Measurements from ENCODE around the gene P2RY6.
A peak's percentile ranks its signal among the peaks of the same experiment; 100 is the strongest.

Gene P2RY6

GRCh38 chr11:73286240-73286810 lies 14.2 kb downstream of the P2RY6 start:
- H3K18ac ChIP-seq (ENCODE audit: low read length), result no peak overlapping the region
- H3K14ac ChIP-seq (ENCODE audit: low read length), result no peak overlapping the region
- no peak overlapping the region for H4K8ac ChIP-seq (ENCODE audit: low read depth, low read length)
- no peak overlapping the region for H2BK5ac ChIP-seq (ENCODE audit: low read length)
- no peak overlapping the region for H3K4me3 ChIP-seq (ENCODE audit: low read length in 2 of 2)
- no peak overlapping the region for H3K27ac ChIP-seq (replicated peaks; ENCODE audit: low read length)
- H3K9me3 ChIP-seq (replicated peaks in 1 of 2; ENCODE audit: control insufficient read depth in 2 of 2, insufficient read depth in 1 of 2, low read depth in 1 of 2, low read length in 2 of 2), result no peaks in the 10 kb centered on the region
- H3K36me3 ChIP-seq (replicated peaks in 1 of 2; ENCODE audit: control insufficient read depth in 2 of 2, insufficient read depth in 2 of 2, low read length in 2 of 2), result no peaks in the 10 kb centered on the region
- no peak for DNase-seq (ENCODE audit: low spot score)
- no peak overlapping the region for H3K4me2 ChIP-seq (ENCODE audit: insufficient read depth, low read length, poor library complexity, severe bottlenecking)
- H4K91ac ChIP-seq (ENCODE audit: low read depth, low read length, poor library complexity), result no peak overlapping the region
- peaks cover 7% of the 10 kb centered on the region in 2 donors for H3K4me1 ChIP-seq (ENCODE audit: control insufficient read depth in 2 of 2, insufficient read depth in 1 of 2, low read depth in 1 of 2, low read length in 2 of 2)
- no peak overlapping the region for H3K4ac ChIP-seq (ENCODE audit: low read length)
- no peak overlapping the region for H2BK12ac ChIP-seq (ENCODE audit: low read length)
- H3K9ac ChIP-seq (ENCODE audit: low read depth, low read length, poor library complexity), result no peak overlapping the region
- WGBS, 2 donors (ENCODE audit: extremely low coverage in 2 of 2, insufficient read length in 2 of 2, insufficient replicate concordance in 1 of 2), result no CpG with 5 or more reads among the region's 9 CpGs
- no peak overlapping the region for H2AK5ac ChIP-seq (ENCODE audit: low read depth, low read length)
- no peak overlapping the region for H2BK120ac ChIP-seq (ENCODE audit: low read depth, low read length)
- H2BK15ac ChIP-seq (ENCODE audit: low read length), result no peak overlapping the region
- no peaks in the 10 kb centered on the region for H3K79me1 ChIP-seq (ENCODE audit: low read depth, low read length)
- H3K23ac ChIP-seq (ENCODE audit: low read depth, low read length, poor library complexity), result no peak overlapping the region
- no peak overlapping the region for H2AFZ ChIP-seq (ENCODE audit: low read length)
- H3K27me3 ChIP-seq (ENCODE audit: control insufficient read depth in 3 of 3, insufficient read depth in 3 of 3, low read depth in 1 of 3, low read length in 3 of 3), result peaks cover 0 to 14% (median 0%) of the 10 kb centered on the region in 3 experiments

- no peaks in the 10 kb centered on the region for H3K79me1 ChIP-seq (ENCODE audit: low read depth, low read length)
- no peak overlapping the region for H2BK15ac ChIP-seq (ENCODE audit: low read length)
- H2AFZ ChIP-seq (ENCODE audit: low read length), result no peak overlapping the region
- no peaks in the 10 kb centered on the region for H3K9me3 ChIP-seq (replicated peaks in 1 of 2; ENCODE audit: control insufficient read depth in 2 of 2, insufficient read depth in 1 of 2, low read depth in 1 of 2, low read length in 2 of 2)
- H2AK5ac ChIP-seq (ENCODE audit: low read depth, low read length), result no peak overlapping the region
- H3K27me3 ChIP-seq (ENCODE audit: control insufficient read depth in 3 of 3, insufficient read depth in 3 of 3, low read depth in 1 of 3, low read length in 3 of 3), result peaks cover 0 to 14% (median 0%) of the 10 kb centered on the region in 3 experiments
- no CpG with 5 or more reads among the region's 10 CpGs for WGBS, 2 donors (ENCODE audit: extremely low coverage in 2 of 2, insufficient read length in 2 of 2, insufficient replicate concordance in 1 of 2)
- H3K36me3 ChIP-seq (replicated peaks in 1 of 2; ENCODE audit: control insufficient read depth in 2 of 2, insufficient read depth in 2 of 2, low read length in 2 of 2), result no peaks in the 10 kb centered on the region
- H3K23ac ChIP-seq (ENCODE audit: low read depth, low read length, poor library complexity), result peak overlapping the region; percentile 20
- no peak overlapping the region for H3K27ac ChIP-seq (replicated peaks; ENCODE audit: low read length)
- H2BK5ac ChIP-seq (ENCODE audit: low read length), result no peak overlapping the region
- H3K4ac ChIP-seq (ENCODE audit: low read length), result no peak overlapping the region
- H3K4me3 ChIP-seq (ENCODE audit: low read length in 2 of 2), result no peak overlapping the region
- no peak overlapping the region for H3K14ac ChIP-seq (ENCODE audit: low read length)
- H4K91ac ChIP-seq (ENCODE audit: low read depth, low read length, poor library complexity), result no peak overlapping the region
- no peak overlapping the region for H2BK12ac ChIP-seq (ENCODE audit: low read length)
- H2BK120ac ChIP-seq (ENCODE audit: low read depth, low read length), result peak overlapping the region; percentile 20
- peak overlapping the region; percentile 65 for H3K9ac ChIP-seq (ENCODE audit: low read depth, low read length, poor library complexity)
- H3K18ac ChIP-seq (ENCODE audit: low read length), result peak overlapping the region; percentile 13
- H3K4me2 ChIP-seq (ENCODE audit: insufficient read depth, low read length, poor library complexity, severe bottlenecking), result no peak overlapping the region
- peaks cover 9 to 12% of the 10 kb centered on the region in 2 donors for H3K4me1 ChIP-seq (ENCODE audit: control insufficient read depth in 2 of 2, insufficient read depth in 1 of 2, low read depth in 1 of 2, low read length in 2 of 2)
- no peak for DNase-seq (ENCODE audit: low spot score)
- no peak overlapping the region for H4K8ac ChIP-seq (ENCODE audit: low read depth, low read length)
Observed at GRCh38 chr11:73287400-73288101, 15.4 kb downstream of the P2RY6 start.

GRCh38 chr11:73288192-73288872 lies 16.2 kb downstream of the P2RY6 start:
- Histone ChIP-seq H3K27me3 (ENCODE audit: control insufficient read depth in 3 of 3, insufficient read depth in 3 of 3, low read depth in 1 of 3, low read length in 3 of 3) (peaks cover 0 to 12% (median 0%) of the 10 kb centered on the region in 3 experiments), H2BK120ac (ENCODE audit: low read depth, low read length) (no peak overlapping the region), H3K4me2 (ENCODE audit: insufficient read depth, low read length, poor library complexity, severe bottlenecking) (no peak overlapping the region), H3K9me3 (replicated peaks in 1 of 2; ENCODE audit: control insufficient read depth in 2 of 2, insufficient read depth in 1 of 2, low read depth in 1 of 2, low read length in 2 of 2) (no peaks in the 10 kb centered on the region), H3K4me3 (ENCODE audit: low read length in 2 of 2) (no peak overlapping the region), H2AK5ac (ENCODE audit: low read depth, low read length) (no peak overlapping the region), H3K14ac (ENCODE audit: low read length) (no peak overlapping the region), H3K18ac (ENCODE audit: low read length) (no peak overlapping the region), H2BK12ac (ENCODE audit: low read length) (no peak overlapping the region), H2BK5ac (ENCODE audit: low read length) (no peak overlapping the region), H3K23ac (ENCODE audit: low read depth, low read length, poor library complexity) (no peak overlapping the region), H2BK15ac (ENCODE audit: low read length) (no peak overlapping the region), H2AFZ (ENCODE audit: low read length) (no peak overlapping the region), H4K91ac (ENCODE audit: low read depth, low read length, poor library complexity) (no peak overlapping the region), H3K9ac (ENCODE audit: low read depth, low read length, poor library complexity) (no peak overlapping the region), H3K27ac (replicated peaks; ENCODE audit: low read length) (no peak overlapping the region), H3K36me3 (replicated peaks in 1 of 2; ENCODE audit: control insufficient read depth in 2 of 2, insufficient read depth in 2 of 2, low read length in 2 of 2) (no peaks in the 10 kb centered on the region), H3K79me1 (ENCODE audit: low read depth, low read length) (no peaks in the 10 kb centered on the region), H3K4me1 (ENCODE audit: control insufficient read depth in 2 of 2, insufficient read depth in 1 of 2, low read depth in 1 of 2, low read length in 2 of 2) (peaks cover 14 to 18% of the 10 kb centered on the region in 2 donors), H3K4ac (ENCODE audit: low read length) (no peak overlapping the region), H4K8ac (ENCODE audit: low read depth, low read length) (no peak overlapping the region)
- no CpG with 5 or more reads among the region's 5 CpGs for WGBS, 2 donors (ENCODE audit: extremely low coverage in 2 of 2, insufficient read length in 2 of 2, insufficient replicate concordance in 1 of 2)
- no peak for DNase-seq (ENCODE audit: low spot score)

Measured in neuronal stem cell (in vitro differentiated cells).